ENCODE data around the gene DDAH1.
"Not testable (repeated sequence)": the region's sequence is repeated elsewhere in the genome, so short reads cannot be mapped to it uniquely, and the experiment has no call there.

DDAH1 gene

DNA sequence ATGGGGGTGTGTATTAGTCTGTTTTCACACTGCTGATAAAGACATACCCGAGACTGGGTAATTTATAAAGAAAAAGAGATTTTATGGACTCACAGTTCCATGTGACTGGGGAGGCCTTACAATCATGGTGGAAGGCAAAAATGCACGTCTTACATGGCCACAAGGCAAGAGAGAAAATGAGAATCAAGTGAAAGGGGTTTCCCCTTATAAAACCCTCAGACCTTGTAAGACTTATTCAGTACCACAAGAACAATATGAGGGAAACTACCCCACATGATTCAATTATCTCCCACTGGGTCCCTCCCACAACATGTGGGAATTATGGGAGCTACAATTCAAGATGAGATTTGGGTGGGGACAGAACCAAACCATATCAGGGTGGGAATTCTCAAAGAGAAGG is 5.2 kb upstream of the DDAH1 start:
- not testable (repeated sequence) for DNase-seq (ENCODE audit: low read depth, low spot score)

- no peak for DNase-seq (ENCODE audit: low read depth, low spot score)
These were observed 3.1 kb upstream of the DDAH1 start for GRCh38 chr1:85467929-85468540.

DNA sequence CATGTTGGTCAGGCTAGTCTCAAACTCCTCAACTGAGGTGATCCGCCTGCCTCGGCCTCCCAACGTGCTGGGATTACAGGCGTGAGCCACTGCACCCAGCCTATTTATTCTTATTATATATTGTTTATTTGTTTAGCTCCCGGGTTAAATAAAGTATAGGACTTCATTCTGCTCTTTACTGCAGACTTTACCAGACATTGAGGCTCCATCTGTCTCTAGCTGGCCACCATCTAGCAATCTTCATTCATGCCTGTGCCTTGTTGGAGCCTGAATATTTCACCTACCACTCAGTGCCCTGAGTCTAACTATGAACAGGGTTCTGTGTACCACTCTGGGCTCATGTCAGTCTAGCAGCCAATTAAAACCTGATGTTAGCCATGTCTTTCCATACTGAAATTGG is 2.1 kb upstream of the DDAH1 start:
- DNase-seq (ENCODE audit: low read depth, low spot score), result no peak

- no peak for DNase-seq (ENCODE audit: low read depth, low spot score)
These were observed 801 bp upstream of the DDAH1 start for GRCh38 chr1:85465786-85466134.

DNA sequence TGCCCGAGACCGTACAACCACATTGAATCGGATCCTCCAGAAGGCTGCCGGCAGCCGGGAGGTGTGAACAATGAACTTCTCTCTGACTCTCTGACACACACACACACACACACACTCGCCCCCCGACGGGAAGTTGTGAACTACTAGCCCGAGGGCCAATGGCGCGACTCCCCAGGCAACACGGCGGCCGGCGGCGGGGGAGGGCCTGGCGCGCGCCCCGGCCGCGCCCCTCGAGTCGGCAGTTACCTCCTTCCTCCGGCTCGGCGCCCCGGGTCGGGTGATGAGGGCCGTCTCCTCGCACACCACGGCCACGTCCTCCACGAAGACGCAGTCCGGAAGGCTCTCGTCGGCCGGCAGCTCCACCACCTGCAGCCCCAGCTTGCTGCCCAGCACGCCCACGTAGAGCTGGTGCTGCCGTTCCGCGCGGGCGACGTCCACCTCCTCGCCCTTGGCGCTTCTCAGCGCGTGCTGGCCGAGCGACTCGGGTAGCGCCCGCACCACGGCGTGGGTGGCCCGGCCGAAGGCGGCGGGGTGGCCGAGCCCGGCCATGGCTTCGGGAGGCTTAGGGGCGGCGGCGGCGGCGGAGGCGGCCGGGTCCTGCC is 361 bp downstream of the DDAH1 start:
- DNase-seq (ENCODE audit: low read depth, low spot score), result no peak

- DNase-seq (ENCODE audit: low read depth, low spot score), result no peak
These were observed 1.0 kb downstream of the DDAH1 start for GRCh38 chr1:85463731-85464496.

GRCh38 chr1:85462931-85463649 is 1.9 kb downstream of the DDAH1 start:
- no peak for DNase-seq (ENCODE audit: low read depth, low spot score)

GRCh38 chr1:85461216-85461918 is 3.6 kb downstream of the DDAH1 start:
- DNase-seq (ENCODE audit: low read depth, low spot score), result no peak

- no peak for DNase-seq (ENCODE audit: low read depth, low spot score)
These were observed 4.3 kb downstream of the DDAH1 start for GRCh38 chr1:85460555-85461088.

GRCh38 chr1:85459290-85459689 is 5.7 kb downstream of the DDAH1 start:
- no peak for DNase-seq (ENCODE audit: low read depth, low spot score)

GRCh38 chr1:85454214-85454613 is 10.7 kb downstream of the DDAH1 start:
- DNase-seq (ENCODE audit: low read depth, low spot score), result no peak

DNA sequence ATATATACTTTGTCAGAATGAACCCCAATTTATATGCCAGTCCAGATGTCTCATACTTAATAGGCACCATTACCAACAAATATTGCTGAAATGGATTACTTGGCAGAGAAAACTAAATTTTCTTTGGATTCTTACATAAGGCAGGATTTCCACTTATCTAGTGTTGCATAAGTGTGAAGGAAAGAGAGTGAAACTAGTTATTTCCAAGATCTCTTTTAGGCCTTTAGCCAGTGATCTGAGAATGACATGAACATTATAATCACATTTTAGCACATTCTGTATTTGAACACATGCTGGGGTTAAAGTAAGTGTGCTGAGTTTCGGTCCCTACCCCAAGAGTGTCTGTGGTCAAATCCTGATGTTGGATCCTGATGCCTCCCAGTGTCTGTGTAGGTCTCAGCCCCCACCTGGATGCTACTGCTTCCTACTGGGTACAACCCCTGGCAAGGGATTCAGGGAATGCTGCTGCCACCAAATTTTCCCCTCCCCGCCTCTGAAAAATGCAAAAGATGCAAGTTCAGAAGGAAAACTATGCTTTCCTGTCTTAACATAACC is 11.2 kb downstream of the DDAH1 start:
- no peak for DNase-seq (ENCODE audit: low read depth, low spot score)

DNA sequence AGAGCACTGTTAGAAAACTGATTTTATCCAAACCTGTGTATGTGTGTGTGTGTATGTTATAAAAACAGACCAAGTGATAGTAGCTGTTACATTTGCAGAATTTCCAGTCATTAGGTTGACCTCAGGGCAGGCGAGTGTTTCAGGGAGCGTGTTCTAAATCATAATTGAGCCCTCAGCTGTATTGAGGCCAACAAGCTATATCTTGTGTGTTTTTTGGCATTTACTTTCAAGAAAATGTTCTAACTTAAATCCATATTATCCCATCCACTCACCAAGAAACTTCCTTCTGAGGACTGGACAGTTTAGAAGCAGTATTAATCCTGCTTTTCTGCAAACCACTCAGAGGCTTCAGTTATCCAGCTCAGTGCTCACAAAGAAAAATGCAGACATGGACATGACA is 12.0 kb downstream of the DDAH1 start:
- no peak for DNase-seq (ENCODE audit: low read depth, low spot score)

DNA sequence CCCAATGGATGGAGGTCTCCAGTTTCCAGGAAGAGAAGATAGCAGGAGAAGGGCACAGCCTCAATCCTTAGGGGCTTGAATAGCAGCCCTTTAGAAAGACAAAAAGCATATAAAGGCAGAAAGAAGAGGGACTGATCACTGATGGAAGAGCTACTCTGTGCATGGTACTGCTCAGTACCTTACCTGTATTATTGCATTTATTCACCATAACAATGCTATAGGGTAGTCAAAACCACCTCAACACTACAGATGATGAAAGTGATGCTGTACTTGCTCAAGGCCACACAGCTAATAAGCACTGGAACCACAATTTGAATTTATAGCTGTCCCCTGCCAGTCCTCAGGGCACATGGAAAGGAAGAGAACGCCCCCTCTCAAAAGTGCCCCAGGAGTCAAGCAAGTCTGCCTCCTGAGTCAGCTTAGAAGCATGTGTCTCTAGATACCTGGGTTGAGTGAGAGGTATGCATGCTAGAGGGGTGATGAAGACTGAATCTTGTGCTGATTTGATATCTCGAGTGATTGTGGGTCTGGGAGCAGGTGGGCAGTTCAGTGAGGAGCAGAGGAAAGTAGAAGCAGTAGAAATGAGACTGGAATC is 13.6 kb downstream of the DDAH1 start:
- no peak for DNase-seq (ENCODE audit: low read depth, low spot score)

- DNase-seq (ENCODE audit: low read depth, low spot score), result no peak
These were observed 14.1 kb downstream of the DDAH1 start for GRCh38 chr1:85450832-85451231.

DNA sequence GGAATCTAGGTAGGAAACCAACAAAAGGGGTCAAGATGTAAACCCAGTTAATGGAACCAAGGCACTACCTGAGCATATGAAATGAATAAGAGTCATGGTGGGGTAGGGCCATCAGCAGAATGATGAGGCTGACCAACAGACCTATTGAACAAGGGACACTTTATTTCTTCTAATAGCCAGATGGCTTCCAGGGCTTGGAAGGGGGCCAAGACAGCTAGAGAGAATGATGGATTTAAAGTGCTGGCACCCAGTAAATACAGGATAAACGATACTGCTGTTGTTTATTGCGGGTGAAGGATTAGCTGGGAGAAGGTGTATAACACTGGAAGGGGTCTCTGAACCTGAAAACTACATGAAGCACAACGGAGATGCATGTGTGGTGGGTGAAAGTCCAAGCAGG is 15.6 kb downstream of the DDAH1 start:
- no peak for DNase-seq (ENCODE audit: low read depth, low spot score)

DNA sequence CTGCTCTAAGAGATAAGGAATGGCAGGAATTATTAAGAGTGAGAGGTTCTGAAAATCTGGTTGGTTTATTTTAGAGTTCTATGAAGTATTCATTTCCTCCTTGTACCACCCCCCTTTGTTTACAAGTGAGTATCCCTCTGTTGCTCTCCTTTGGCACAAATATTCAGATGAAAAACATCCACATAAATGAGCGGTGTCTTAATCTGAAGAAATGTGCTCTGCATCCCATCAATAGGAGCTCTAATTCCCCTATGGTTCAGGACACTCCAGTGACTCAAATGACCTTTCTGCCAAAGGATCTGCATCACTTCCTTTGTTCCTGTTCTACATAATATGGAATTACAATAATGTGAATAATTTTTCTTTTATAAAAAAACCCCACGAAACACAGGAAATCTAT is 16.6 kb downstream of the DDAH1 start:
- DNase-seq (ENCODE audit: low read depth, low spot score), result no peak

DNA sequence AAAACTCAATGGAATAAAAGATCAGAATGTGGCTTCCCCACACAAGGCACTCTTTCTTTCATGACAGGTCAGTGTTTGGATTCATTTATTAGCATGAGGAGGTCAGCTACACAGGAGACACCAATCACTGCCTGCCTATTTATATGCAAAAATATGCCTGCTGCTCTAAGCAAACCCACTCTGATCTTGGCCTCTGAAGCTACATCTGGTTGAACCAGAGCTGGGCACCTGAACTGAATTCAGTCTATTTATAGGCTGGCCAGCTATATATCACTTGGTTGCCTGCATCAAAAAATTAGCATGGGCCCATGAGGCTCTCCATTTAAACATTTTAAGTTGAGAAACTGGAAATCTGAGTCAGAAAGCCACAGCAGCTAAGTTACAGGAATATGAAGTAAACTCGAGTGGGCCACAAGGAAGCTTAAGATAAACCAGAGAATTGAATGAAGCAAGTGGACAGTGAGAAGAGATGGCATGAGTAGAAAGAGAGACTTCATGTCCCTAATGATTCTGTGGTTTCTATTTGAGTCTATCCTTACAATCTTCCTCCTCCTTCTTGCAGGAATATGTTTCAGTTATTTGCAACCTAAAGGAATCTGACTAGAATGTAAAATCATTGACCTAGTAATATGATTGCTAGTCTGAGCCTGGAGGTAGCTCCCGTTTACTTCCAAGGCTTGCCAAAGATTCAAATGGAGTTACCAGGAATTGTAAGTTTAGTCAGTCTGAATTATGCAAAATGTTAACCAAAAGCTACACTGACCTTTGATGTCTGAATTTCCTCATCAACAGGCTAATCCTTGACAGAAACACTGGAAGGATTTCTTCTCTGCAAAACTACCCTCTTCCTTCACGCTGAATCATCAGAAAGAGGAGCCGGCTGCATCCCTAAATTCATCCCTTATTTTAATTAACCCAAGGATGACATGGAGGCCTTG is 17.7 kb downstream of the DDAH1 start:
- no peak for DNase-seq (ENCODE audit: low read depth, low spot score)

DNA sequence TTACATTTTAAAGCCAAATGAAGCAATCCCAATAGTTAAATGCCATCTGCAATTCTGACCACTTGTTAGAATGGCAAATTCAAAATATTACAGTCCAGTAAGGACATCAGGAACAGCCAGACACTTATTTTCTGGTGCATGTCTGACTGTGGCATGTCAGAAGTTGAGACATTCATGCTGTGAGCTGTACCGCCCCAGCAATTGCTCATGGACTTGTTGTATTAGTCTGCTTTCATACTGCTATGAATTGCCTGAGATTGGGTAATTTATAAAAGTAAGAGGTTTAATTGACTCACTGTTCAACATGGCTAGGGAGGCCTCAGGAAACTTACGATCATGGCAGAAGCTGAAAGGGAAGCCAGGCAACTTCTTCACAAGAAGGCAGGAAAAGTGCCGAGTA is 19.1 kb downstream of the DDAH1 start:
- no peak for DNase-seq (ENCODE audit: low read depth, low spot score)

DNA sequence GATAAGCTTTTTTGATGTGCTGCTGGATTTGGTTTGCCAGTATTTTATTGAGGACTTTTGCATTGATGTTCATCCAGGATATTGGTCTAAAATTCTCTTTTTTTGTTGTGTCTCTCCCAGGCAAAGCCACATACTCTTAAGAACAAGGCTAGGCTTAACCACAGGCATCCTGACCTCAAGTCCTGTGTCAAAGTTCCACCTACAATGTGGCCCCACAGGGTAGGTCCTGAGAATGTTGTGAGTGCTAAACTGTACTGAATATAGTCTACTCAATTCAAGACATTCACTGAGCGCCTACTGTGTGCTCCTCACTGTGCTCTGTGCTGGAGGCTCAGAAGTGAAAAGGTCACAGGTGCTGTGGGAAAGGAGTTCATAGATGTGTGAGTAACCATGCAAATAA is 20.6 kb downstream of the DDAH1 start:
- DNase-seq (ENCODE audit: low read depth, low spot score), result no peak

Measured in smooth muscle cell of the brain vasculature (primary cell).